Left kidney (tissue), 2 donors: ENCODE data around the gene CALML5. TPM values are rescaled to one million over a fixed set of nuclear protein-coding genes. Genes with fewer than 3 reads are reported as not detected.

Experiments used
- DNase-seq: peaks from one replicate; pipeline ENCODE4 v3.0.0-alpha.2; 2013
- polyA plus RNA-seq: library from polyadenylated mRNA; unstranded; fragments of 120-200 nt; gene quantifications from one replicate; pipeline ENCODE4 v1.2.1, GENCODE V29; 2013; ENCODE audit not compliant: insufficient read length

The CALML5 gene
- polyA plus RNA-seq, 1 donor, result not detected

DNA sequence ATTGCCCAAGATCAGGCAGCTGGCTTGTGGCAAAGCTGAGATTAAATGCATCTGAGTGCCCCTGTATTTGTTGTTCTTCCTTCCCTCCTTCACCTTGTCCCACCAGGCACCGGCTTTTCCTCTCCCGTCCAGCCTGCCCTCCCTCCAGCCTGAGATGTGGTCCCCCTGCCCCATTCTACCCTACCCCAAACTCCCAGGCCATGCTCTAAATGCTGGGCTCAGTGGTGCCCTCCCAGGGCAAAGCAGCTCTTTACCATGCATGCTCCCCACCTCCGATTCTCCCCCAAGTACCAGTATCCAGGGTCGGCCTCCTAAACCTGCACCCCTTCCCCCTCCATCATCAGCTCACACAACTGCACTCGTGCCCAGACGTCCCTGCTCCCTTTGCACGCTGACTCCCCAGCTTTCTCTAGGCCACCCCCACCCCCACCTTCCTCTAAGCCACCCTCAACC, 36.5 kb downstream of the CALML5 start:
- no peak for DNase-seq

DNA sequence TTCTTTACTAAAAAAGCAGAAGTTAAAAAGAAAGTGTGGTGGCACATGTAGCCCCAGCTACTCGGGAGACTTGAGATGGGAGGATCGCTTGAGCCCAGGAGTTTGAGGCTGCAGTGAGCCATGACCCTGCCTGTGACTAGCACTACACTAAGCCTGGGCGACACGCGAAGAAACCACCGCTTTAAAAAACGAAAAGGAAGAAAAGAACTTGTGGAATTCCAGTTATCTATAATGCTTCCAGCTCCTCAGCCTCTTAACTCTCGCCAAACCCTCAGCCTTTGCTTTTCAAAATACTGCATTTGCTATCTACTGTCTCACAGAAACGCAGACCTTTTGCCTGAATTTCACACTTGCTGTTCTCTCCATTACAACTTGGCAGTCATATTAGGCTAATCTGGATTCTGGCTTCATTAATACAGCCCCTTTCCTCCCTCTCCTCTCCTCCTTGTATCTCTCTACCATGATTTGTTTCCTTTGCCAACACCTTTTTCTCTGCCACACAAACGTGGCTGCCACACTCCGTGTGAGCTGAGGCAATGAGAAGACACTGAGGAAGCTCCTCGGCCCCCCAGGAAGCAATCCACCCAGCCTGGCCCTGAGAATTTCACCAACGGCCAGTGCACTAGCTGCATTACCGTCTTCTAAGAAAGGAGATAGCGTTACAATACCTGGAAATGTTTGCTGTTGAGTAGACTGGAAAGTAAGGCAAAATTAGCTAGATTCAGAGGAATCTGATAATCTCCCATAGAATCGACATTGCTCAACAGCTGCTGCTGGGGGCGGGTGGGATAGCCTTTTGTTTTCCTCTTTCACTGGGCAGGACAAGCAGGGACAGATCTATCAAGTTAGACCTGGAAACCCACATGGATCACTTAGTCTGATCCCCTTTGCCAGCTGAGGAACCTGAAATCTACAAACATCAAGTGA, 37.2 kb downstream of the CALML5 start:
- DNase-seq, result no peak

DNA sequence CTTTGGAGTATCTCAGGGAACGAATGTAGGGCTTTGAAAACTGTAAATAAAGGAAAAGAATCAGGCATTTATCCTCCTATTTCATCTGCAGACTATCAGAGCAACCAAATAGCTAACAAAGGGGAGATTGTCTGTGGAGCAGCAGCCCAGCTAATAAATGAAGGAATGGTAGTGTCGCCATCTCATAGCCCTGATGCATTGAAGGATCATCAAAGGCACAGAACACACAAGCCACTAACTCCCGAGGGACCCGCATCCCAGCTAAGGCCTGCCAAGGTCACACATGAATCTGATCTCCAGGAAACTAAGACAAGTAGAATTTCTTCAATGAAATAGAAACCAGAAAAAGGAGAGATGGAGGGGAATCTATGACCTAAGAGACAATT, 38.2 kb downstream of the CALML5 start:
- DNase-seq, result no peak

DNA sequence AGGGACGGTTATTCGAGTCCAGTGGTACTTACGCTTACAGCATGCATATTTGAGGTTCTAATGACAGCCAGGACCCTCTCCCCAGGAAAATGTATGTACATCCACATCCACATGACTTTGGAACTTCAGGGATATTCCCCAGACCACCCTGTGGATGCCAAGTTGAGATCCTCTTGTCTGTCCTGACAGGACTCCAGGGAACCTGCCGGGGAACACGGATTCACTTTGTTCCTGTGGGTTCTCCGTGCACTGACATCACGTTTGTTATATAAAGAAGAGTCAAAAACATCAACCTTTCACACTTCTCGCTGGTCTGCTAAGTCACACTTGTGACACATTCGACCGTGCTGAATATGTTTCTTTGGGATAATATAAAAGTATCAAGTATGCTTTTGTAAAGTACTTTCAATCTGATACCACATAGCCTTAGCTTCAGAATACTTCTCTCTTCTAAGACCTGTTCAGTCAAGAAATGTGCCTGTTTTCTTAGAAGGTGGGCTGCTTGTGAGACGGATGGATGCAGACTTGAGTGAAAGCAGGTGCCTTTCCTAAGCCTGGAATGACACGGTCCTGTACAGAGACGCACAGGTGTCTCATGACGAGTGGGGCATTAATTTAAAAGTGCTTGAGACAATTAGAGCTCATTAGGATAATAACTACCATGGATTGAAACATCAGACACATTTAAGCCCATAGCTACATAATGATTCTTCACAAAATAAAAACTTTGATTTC, 38.7 kb downstream of the CALML5 start:
- no peak for DNase-seq

DNA sequence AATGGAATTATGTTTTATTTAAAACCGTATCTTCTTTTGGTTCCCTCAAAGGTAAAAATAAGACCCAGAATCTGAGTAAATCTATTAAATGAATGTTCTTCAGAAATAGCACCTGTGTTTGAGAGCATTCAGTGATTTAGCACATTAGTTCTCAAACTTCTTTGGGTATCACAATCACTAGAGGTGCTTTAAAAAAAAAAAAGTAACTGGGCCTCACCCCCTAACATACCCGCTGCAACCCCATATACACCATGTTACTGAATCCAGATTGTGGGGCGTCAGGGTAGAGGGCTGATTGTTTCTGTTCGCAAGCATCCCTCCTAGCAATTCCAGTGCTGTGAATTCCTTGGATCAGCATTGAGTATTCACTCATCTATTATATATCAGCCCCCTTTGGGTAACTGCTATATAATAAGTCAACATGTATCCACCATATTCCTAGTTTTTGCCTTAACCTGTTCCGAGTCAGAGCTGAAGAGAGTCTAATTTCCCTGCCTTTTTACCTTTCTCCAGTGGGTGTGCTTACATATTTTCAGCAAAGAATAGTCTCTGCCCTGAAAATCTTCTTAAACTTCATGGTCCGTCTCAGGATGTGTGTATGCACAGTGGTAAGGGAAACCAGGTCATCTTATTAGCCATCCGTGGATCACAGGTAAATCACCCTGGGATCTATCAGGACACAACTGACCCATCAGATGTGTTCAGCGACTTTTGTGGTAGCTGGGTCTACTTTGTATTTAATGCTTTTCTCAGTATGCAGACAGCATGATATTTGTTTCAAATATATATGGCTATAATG, 40.2 kb downstream of the CALML5 start:
- DNase-seq, result no peak

DNA sequence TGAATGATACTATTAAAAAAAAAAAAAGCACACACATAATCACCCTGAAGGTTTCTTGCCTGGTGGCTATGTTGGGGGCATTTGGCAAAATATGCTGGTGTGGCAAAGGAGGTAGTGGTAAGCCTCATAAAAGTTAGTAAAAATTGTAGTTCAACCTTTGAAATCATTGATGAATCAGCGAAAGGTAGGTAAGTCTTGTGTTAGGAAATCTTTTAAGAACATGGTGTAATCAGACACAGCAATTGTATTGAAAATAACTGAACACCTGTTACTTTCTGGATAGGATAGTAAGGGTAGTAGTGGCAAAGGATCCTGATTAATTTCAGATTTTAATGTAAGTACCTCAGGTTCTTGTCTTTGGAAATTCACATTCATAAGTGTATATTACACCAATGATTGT, 40.9 kb downstream of the CALML5 start:
- no peak for DNase-seq

DNA sequence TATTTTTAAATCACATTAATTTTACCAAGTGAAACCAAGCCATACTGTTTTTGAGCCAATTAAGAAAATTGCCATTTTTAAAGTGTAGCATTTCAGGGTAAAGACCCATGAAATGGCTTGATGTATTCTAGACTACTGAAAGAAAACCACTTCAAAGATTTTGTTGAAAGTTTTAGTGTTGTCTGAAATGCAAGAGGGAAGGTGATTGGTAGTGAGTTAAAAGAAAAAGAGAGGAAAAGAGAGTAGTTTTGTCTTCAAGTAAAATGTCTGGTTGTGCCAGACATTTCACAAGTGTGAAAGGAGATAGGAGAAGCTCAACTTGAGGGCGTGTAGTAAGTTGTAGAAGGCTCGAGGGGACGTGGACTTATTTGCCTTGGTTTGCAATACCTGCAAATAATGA, 41.6 kb downstream of the CALML5 start:
- no peak for DNase-seq

DNA sequence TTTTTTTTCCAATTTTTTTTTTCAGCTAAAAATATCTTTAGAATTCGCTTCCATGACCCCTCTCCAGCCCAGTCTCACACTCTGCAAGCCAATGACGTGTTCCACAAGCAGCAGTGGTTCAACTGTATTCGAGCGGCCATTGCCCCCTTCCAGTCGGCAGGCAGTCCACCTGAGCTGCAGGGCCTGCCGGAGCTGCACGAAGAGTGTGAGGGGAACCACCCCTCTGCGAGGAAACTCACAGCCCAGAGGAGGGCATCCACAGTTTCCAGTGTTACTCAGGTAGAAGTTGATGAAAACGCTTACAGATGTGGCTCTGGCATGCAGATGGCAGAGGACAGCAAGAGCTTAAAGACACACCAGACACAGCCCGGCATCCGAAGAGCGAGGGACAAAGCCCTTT, 42.8 kb downstream of the CALML5 start:
- DNase-seq, result no peak

DNA sequence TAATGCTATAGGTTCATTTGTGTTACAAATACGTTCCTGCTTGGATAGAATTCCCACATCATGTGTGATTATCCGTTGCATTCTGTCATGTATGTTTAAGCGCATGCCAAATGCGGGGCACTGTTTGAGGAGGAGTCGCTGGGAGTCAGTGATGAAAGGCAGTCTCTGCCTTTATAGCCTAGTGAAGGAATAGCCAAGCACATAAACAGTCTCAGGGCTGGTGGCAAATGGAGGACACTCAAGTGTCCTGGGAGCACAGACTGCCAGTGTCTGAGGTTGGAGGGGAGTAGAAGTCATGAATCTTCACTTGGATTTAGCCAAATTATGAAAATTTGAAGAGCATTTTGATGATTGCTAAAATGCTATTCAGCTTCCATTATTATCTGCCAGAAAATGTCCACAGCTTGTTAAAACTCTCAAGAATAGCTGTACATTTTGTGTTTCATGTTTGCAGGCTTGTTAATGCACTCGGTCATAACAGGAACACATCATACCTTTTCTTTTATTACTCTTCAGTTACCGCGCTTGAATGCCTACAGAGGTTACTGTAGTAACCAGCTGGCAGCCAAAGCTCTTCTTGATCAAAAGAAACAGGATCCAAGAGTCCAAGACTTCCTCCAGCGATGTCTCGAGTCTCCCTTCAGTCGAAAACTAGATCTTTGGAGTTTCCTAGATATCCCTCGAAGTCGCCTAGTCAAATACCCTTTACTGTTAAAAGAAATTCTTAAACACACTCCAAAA, 45.5 kb downstream of the CALML5 start:
- DNase-seq, result no peak

DNA sequence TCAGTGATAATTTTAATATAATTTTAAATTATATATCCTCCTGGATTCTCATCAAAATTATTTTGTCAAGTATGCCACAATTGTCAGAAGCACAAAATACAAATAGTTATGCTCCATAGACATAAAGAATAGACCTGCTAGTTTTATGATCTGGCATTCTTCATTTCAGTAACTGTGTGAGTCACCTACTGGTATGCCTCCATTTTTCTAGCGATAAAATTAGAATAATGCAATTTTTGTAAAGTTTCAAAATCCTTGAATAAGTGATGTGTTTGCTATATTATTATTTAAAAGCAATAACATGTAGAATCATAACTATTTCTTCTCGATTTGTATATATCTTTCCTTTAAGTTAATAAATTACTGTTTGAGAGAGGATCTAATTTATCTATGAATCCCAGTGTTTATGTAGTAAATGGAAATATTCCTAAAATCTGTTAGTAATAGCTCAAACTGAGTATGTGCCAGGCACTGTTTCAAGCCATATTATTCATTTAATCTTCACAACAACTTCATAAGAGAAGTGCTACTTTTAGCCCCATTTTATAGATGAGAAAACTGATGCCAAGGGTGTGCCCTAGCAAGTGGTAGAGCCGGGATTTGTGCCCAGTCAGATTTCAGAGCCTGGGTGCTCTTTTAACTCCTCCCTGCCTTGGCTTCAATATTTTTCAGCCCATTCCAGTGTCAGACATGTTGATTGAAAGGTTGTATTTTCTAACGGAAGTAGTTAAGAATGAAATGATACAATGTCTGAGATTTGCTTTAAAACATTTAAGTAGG, 48.6 kb downstream of the CALML5 start:
- no peak for DNase-seq

DNA sequence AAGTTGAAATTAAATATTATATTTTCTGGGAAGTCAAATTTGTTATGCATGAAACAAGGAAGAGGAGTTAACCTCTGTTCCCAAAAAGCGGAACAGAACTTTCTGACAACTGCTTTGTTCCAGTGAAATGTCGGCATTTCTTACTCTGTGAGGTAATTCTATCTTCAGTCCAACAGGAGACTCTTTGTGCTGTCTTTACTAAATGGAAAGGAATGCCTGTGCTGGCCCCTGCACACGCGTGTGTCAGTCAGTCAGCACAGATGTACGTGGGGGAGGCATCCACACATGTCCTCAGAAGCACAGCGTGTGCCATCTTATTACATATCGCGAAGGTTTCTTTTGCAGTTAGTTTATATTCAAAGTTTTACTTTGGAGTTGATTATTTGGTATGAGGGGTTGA, 49.5 kb downstream of the CALML5 start:
- DNase-seq, result no peak

DNA sequence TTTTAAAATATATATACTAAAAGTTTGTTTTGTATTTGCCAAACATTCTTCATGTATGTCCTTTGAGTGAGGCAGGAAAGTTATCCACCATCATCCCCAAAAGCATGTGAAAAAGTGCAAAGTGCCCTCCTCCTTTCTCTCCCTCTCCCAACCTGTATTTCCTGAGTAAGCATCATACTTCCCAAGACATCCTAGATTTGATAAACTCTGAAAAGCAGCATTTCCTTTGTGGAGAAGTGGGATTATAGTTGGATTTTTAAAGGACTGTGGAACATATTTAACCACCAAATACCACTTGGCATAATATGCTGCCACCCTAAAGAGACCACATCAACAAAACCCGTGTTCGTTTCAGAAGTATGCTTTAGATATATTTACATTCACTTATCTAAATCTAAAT, 50.1 kb downstream of the CALML5 start:
- no peak for DNase-seq

Other genes with a start within 250 kb of the CALML5 start
- gene UCN3, start 134.6 kb downstream of the CALML5 start, polyA plus RNA-seq, result 1.0 TPM
- 0.40 TPM for gene TUBAL3, start 94.7 kb downstream of the CALML5 start, polyA plus RNA-seq
- gene NET1, start 87.0 kb downstream of the CALML5 start, polyA plus RNA-seq, result 139 TPM
- not detected for gene CALML3, start 25.4 kb upstream of the CALML5 start, polyA plus RNA-seq
- gene ASB13, start 167.0 kb upstream of the CALML5 start, polyA plus RNA-seq, result 23.1 TPM
- gene TASOR2, start 185.3 kb upstream of the CALML5 start, polyA plus RNA-seq, result 48.7 TPM